GM23338 (cell line): ENCODE results near the gene SMR3B.

Experiments used
- CREB1 ChIP-seq: fragments of 250-450 bp; sonication (Bioruptor Pico); IDR thresholded peaks from 2 replicates; pipeline ENCODE4 v1.5.0; 2020; ENCODE audit warnings: low read depth, mild to moderate bottlenecking, moderate library complexity
- CTCF ChIP-seq, 2 experiments: fragments of 200-600 bp in 1 of 2; sonication (generic) in 1 of 2; conservative IDR thresholded peaks; 2 replicates each; pipeline versions ENCODE4 v1.5.1 to v1.6.1; 2016 to 2017; ENCODE audit warnings: antibody characterized with exemption in 2 of 2, low read depth in 2 of 2, mild to moderate bottlenecking in 2 of 2, moderate library complexity in 1 of 2
- ETS1 ChIP-seq: IDR thresholded peaks from 2 replicates; pipeline ENCODE4 v1.6.1; 2016; ENCODE audit warnings: antibody characterized with exemption
- EZH2 ChIP-seq: fragments of 200-600 bp; sonication (generic); IDR thresholded peaks from one replicate; pipeline ENCODE4 v1.8.0; 2017; ENCODE audit warnings: antibody characterized with exemption, mild to moderate bottlenecking, low read depth; ENCODE audit not compliant: unreplicated experiment
- EZH2phosphoT487 ChIP-seq: fragments of 200-600 bp; sonication (generic); IDR thresholded peaks from one replicate; pipeline ENCODE4 v1.8.1; 2018; ENCODE audit warnings: antibody characterized with exemption; ENCODE audit not compliant: unreplicated experiment
- JUNB ChIP-seq: IDR thresholded peaks from one replicate; pipeline ENCODE4 v1.6.1; 2016; ENCODE audit warnings: antibody characterized with exemption; ENCODE audit not compliant: unreplicated experiment
- POLR2AphosphoS5 ChIP-seq: IDR thresholded peaks from 2 replicates; pipeline ENCODE4 v1.6.1; 2016; ENCODE audit warnings: antibody characterized with exemption, low read depth
- REST ChIP-seq: IDR thresholded peaks from one replicate; pipeline ENCODE4 v1.6.1; 2018; ENCODE audit warnings: antibody characterized with exemption; ENCODE audit not compliant: unreplicated experiment
- ZNF114 ChIP-seq: fragments of 250-450 bp; sonication (Bioruptor Pico); IDR thresholded peaks from 2 replicates; pipeline ENCODE4 v1.5.0; 2020; ENCODE audit warnings: mild to moderate bottlenecking, moderate library complexity
- ZNF331 ChIP-seq: fragments of 250-450 bp; sonication (Bioruptor Pico); IDR thresholded peaks from 2 replicates; pipeline ENCODE4 v1.5.0; 2020; ENCODE audit warnings: low read depth, mild to moderate bottlenecking, moderate library complexity
- ZNF462 ChIP-seq: fragments of 250-450 bp; sonication (Bioruptor Pico); IDR thresholded peaks from 2 replicates; pipeline ENCODE4 v1.5.0; 2020; ENCODE audit warnings: mild to moderate bottlenecking, moderate library complexity

GRCh38 chr4:70337886-70338420 is 45.0 kb upstream of the SMR3B start:
- TF ChIP-seq CTCF (conservative IDR thresholded peaks at IDR 0.05; ENCODE audit: low read depth in 2 of 2) (no peak), ZNF462 (no peak), REST (no peak), POLR2AphosphoS5 (no peak), EZH2 (no peak), EZH2phosphoT487 (no peak), CREB1 (CRISPR knock-in tag) (no peak), JUNB (no peak), ZNF114 (CRISPR knock-in tag) (no peak), ZNF331 (no peak), ETS1 (no peak)
